ENCODE measurements around the gene ATXN10.
"Not testable (repeated sequence)": the region's sequence is repeated elsewhere in the genome, so short reads cannot be mapped to it uniquely, and the experiment has no call there.

Gene ATXN10

DNA sequence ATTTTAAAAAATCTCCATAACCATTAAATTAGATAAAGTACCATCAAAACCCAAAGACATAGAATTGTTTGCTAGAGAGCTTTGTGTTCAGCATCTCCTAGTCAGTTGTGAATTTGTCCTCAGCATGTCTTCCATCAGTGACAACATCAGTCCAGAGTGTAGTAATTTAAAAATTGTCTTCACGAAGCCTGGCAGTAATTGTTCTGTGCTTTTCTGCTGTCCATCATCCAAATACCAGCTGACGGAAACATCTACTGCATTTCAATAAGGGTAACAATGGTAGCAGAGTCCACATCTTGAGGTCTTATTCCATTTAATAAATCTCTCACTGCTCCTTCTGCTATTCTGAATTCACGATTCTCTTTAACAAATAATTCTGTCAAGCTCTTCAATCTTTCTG, 121.5 kb downstream of the ATXN10 start:
- DNase-seq, result no peak

- no peak for DNase-seq
Measured at GRCh38 chr22:45793892-45794291, 122.3 kb downstream of the ATXN10 start.

DNA sequence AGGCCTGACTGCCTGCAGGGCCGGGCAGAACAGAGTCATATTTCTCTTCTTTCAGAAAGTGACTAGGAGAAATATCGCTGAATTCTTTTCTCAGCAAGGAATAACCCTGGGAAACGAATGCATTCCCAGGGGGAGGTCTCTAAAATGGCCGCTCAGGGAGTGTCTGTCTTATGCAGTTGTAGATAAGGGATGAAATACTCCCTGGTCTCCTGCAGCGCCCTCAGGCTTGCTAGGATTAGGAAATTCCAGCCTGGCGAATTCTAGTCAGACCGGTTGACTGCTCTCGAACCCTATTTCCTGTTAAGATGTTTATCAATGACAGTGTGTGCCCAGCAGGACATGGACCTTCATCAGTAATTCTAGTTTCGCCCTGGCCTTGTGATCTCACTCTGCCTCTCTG, 124.4 kb downstream of the ATXN10 start:
- not testable (repeated sequence) for DNase-seq

GRCh38 chr22:45799291-45799690, 127.7 kb downstream of the ATXN10 start:
- DNase-seq, result no peak

GRCh38 chr22:45802054-45802453, 130.4 kb downstream of the ATXN10 start:
- DNase-seq, result no peak

DNA sequence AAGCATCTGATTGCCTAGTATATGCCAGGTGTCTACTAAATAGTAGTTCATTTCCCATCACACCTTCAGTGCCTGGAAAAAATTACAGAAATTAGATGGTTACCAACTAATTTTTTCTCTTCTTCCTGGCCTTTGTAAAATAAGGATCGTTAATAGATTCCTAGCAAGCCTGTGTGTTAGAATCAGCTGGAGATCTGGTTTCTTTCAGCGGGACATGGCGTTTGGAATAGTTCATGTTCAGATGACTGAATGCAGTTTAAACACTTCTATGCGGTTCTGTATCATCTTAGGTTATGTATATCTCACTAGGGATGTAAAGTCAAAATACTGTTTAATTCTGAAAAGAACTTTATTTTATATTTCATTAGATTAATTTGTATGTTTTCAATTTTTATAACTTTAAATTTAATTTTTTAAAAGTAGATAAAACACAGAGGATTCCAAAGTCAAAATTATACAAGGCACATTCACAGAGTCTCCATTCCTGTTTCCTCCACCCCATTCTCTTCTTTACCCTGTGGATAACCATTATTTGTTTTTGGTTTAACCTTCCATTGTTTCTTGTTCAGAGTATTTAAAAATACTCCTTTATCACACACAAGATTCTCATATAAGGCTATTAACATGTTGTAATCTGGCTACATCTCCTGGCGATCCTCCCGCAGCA, 132.8 kb downstream of the ATXN10 start:
- no peak for DNase-seq

DNA sequence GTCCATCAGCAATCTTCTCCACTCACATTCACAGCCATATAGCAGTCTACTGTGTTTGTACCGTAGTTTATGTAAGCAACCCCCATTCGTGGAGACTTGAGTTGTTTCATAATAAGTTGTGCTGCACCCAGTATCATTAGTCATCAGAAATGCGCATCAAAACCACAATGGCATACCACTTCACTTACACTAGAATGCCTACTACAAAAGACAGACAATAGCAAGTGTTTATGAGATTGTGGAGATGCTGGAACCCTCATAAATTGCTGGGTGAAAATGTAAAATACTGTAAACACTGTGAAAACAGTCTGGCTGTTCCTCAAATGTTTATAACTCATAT, 133.3 kb downstream of the ATXN10 start:
- DNase-seq, result no peak

DNA sequence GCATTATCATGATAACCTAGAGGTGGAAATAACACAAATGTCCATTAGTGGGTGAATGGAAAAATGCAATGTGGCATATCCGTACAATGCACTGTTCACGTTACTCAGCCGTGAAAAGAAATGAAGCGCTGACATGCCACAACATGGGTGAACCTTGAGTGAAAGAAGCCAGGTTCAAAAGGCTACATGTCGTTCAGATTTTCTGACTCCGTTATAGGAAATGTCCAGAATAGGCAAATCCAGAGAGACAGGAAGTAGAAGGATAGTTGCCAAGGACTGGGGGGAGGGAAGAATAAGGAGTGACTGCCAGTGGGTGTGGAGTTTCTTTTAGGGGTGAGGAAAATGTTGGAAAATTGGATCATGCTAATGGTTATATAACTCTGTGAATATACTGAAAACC, 133.8 kb downstream of the ATXN10 start:
- no peak for DNase-seq

GRCh38 chr22:45807156-45807915, 135.7 kb downstream of the ATXN10 start:
- DNase-seq, result no peak

- no peak for DNase-seq
Measured at GRCh38 chr22:45812910-45813309, 141.3 kb downstream of the ATXN10 start.

GRCh38 chr22:45814198-45814597, 142.6 kb downstream of the ATXN10 start:
- no peak for DNase-seq

DNA sequence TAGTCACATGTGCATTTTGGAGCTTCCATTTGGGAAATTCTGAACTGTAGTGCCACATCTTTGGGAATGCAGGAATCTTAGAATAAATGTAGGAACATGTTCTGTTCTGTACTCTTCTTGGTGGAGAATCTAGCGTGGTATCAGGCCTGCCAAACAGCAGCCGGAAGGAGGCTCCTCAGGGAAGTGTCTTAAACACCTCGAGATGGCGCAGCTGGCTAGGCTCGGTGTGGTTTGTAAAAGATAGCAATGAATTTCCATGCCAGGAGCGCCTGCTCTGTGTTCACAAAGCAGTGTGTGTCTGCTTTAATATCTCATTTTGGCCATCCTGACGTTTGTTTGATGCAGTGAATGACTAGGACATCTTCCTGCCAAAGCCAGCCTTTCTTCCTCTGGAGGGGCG, 145.1 kb downstream of the ATXN10 start:
- DNase-seq, result no peak

GRCh38 chr22:45817745-45818423, 146.2 kb downstream of the ATXN10 start:
- DNase-seq, result no peak

DNA sequence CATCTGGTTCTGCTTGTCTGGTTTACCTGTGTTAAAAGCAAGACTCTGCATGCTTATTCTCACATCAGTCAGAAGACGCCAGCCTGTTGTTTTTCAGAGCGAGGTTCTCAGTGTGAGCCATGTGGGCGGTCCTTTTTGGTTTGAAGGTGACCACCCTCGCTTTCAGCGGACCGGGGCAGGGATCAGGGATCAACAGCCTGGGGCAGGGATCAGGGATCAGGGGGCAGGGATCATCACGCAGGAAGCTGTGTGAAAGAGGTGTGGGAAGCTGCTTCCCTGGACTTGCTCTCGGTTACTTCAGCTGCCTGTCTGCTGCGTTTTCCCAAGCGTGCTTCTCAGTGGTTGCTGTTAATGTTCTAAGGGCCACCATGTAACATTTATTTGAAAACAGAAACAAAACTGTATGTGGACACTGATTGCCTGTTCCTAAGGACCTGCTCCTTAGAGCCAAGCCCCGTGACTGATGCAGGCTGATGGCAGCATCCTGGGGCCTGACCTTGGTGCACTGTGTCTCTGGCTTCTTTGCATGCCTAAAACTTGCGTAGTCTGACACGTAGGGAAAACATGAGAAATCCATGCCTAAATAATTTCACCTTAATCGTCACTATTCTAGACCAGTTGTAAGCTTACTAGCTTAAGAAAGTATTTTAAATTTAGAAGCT, 146.9 kb downstream of the ATXN10 start:
- no peak for DNase-seq

DNA sequence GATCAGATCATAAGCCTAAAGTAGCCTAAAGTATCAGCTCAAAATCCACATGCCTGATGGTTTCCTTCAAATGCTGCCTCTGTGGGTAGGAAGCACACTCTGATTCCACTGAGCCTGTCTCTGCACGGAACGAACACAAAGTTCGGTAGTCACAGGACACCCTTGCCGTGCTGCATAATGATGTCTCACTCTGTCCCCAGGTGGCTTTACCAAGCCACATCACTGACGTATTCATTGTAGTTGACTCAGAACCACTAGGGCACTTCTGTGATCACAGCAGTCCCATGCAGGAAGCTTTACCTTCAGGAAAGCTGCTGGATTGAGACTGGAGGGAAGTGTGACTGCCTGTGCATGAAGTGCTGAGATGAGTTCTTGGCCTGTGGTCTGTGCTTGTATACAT, 147.7 kb downstream of the ATXN10 start:
- DNase-seq, result no peak

DNA sequence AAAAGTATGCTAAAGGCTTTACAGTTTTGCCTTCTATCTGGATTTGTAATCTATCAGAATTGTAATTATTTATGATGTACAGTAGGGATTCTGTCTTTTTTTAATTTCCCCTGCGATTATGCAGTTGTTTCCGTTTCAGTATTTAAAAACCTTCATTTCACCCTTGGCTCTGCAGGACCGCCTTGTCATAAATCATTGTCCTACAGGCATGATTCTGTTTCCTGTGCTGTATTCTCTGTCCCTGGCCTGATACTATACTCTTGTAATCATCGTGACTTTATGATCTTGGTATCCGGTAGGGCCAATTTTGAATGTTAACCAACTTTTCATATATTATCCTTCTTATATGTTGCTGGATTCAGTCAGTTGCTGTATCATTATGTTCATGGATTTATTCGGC, 151.7 kb downstream of the ATXN10 start:
- DNase-seq, result no peak

DNA sequence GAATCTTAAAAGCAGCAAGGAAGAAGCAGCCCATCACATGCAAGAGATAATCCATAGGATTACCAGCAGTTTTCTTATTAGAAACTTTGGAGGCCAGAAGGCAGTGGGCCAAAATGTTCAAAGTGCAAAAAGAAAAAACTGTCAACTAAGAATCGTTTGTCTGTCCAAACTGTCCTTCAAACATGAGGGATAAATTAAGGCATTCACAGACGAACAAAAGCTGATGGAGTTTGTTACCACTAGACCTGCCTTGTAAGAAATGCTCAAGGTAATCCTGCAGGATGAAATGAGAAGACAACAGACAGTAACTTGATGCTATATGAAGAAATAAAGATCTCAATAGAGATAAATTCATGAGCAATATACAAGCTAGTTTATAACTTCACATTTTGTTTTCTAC, 154.9 kb downstream of the ATXN10 start:
- no peak for DNase-seq

DNA sequence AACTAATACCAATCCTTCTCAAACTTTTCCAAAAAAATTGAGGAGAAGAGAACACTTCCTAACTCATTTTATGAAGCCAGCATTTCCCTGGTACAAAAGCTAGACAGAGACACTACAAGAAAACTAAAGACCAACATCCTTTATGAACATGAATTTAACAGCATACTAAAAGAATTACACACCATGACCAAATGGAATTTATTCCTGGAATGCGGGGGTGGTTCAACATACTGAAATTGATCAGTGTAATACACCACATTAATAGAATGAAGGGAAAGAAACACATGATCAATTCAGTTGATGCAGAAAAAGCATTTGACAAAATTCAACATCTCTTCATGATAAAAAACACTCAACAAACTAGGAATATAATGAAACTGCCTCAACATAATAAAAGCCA, 157.2 kb downstream of the ATXN10 start:
- DNase-seq, result no peak

GRCh38 chr22:45830531-45831245, 159.1 kb downstream of the ATXN10 start:
- DNase-seq, result no peak

GRCh38 chr22:45831394-45831793, 159.8 kb downstream of the ATXN10 start:
- DNase-seq, result no peak

GRCh38 chr22:45832180-45832579, 160.5 kb downstream of the ATXN10 start:
- no peak for DNase-seq

- DNase-seq, result no peak
Measured at GRCh38 chr22:45832959-45833580, 161.4 kb downstream of the ATXN10 start.

GRCh38 chr22:45833613-45834012, 162.0 kb downstream of the ATXN10 start:
- no peak for DNase-seq
